Measurements from ENCODE around the gene PDZD7. TPM values are rescaled to one million over a fixed set of nuclear protein-coding genes. Genes with fewer than 3 reads are reported as not detected.

Gene PDZD7
- polyA plus RNA-seq, 1 donor from 2014 or later: 1.5 TPM

DNA sequence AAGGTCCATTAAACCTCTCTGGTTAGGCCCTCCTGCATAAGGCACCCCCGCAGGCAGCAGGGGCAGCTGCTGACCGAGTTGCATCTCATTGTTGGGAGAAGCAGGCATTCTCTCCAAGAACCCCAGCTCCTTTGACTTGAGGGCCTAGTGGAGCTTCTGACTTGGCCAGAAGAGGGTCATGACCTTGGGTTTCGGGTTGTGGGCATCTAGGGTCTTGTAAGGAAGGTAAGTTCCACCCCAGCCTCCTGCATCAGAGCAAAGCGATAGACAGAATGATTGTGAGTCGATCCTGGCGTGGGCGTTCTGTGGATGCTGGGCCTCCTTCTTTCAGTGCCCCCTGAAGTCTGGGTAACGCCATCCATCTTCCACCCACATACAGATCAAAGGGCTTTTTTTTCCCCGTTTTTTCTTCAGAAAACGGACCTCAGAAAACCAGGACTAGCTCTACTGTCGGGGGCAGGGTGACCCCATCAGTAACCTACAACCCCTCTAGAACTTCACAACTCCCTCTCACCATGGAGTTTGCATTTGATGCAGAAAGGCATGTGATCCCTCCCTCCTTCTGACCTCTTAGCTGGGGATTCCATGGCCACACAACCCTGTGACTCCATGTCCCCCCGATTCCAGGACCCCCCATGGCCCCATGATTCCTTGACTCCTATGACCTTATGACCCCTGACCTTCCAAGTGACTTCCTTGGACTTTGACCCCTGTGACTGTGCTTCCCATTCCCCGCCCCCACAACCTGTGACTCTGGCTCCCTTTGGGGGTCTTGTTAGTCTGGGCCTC, 58.6 kb downstream of the PDZD7 start:
- Histone ChIP-seq H3K27ac (ENCODE audit: low read length) (no peak overlapping the region), H3K9ac (ENCODE audit: low read length) (no peak overlapping the region), H4K20me1 (ENCODE audit: insufficient read depth) (no peaks in the 10 kb centered on the region), H3K27me3 (ENCODE audit: insufficient read depth, low read depth, low read length) (no peaks in the 10 kb centered on the region), H3K36me3 (ENCODE audit: insufficient read depth, low read length) (no peaks in the 10 kb centered on the region), H3F3A (ENCODE audit: insufficient read depth, low read length, poor library complexity, severe bottlenecking) (no peaks in the 10 kb centered on the region), H3K9me3 (ENCODE audit: low read length) (no peaks in the 10 kb centered on the region), H3K9me2 (ENCODE audit: insufficient read depth, low read length) (no peaks in the 10 kb centered on the region), H3K4me2 (ENCODE audit: low read length) (no peak overlapping the region), H3K4me3 (ENCODE audit: low read length) (no peak overlapping the region), H3K79me2 (replicated peaks; ENCODE audit: insufficient read depth, low read length) (no peaks in the 10 kb centered on the region), H2AFZ (ENCODE audit: low read depth, low read length) (no peak overlapping the region)
- no peak for TF ChIP-seq EP300 (conservative IDR thresholded peaks at IDR 0.05; ENCODE audit: poor library complexity, severe bottlenecking)
- TF ChIP-seq TAF1 (IDR thresholded peaks at IDR 0.05; ENCODE audit: low read depth): no peak
- TF ChIP-seq SMC3 (conservative IDR thresholded peaks at IDR 0.05; ENCODE audit: poor library complexity): no peak
- TF ChIP-seq EZH2 (IDR thresholded peaks at IDR 0.05; ENCODE audit: borderline replicate concordance, insufficient read depth, low read length, poor library complexity, severe bottlenecking): no peak
- no peak for TF ChIP-seq POLR2AphosphoS5 (IDR thresholded peaks at IDR 0.05)
- TF ChIP-seq MXI1 (conservative IDR thresholded peaks at IDR 0.05; ENCODE audit: poor library complexity, severe bottlenecking): no peak
- TF ChIP-seq RAD21 (conservative IDR thresholded peaks at IDR 0.05): no peak
- TF ChIP-seq, protein P1, sequence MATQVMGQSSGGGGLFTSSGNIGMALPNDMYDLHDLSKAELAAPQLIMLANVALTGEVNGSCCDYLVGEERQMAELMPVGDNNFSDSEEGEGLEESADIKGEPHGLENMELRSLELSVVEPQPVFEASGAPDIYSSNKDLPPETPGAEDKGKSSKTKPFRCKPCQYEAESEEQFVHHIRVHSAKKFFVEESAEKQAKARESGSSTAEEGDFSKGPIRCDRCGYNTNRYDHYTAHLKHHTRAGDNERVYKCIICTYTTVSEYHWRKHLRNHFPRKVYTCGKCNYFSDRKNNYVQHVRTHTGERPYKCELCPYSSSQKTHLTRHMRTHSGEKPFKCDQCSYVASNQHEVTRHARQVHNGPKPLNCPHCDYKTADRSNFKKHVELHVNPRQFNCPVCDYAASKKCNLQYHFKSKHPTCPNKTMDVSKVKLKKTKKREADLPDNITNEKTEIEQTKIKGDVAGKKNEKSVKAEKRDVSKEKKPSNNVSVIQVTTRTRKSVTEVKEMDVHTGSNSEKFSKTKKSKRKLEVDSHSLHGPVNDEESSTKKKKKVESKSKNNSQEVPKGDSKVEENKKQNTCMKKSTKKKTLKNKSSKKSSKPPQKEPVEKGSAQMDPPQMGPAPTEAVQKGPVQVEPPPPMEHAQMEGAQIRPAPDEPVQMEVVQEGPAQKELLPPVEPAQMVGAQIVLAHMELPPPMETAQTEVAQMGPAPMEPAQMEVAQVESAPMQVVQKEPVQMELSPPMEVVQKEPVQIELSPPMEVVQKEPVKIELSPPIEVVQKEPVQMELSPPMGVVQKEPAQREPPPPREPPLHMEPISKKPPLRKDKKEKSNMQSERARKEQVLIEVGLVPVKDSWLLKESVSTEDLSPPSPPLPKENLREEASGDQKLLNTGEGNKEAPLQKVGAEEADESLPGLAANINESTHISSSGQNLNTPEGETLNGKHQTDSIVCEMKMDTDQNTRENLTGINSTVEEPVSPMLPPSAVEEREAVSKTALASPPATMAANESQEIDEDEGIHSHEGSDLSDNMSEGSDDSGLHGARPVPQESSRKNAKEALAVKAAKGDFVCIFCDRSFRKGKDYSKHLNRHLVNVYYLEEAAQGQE (IDR thresholded peaks at IDR 0.05; ENCODE audit: borderline replicate concordance): no peak
- TF ChIP-seq, protein P2, sequence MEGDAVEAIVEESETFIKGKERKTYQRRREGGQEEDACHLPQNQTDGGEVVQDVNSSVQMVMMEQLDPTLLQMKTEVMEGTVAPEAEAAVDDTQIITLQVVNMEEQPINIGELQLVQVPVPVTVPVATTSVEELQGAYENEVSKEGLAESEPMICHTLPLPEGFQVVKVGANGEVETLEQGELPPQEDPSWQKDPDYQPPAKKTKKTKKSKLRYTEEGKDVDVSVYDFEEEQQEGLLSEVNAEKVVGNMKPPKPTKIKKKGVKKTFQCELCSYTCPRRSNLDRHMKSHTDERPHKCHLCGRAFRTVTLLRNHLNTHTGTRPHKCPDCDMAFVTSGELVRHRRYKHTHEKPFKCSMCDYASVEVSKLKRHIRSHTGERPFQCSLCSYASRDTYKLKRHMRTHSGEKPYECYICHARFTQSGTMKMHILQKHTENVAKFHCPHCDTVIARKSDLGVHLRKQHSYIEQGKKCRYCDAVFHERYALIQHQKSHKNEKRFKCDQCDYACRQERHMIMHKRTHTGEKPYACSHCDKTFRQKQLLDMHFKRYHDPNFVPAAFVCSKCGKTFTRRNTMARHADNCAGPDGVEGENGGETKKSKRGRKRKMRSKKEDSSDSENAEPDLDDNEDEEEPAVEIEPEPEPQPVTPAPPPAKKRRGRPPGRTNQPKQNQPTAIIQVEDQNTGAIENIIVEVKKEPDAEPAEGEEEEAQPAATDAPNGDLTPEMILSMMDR (IDR thresholded peaks at IDR 0.05; ENCODE audit: poor library complexity, severe bottlenecking): no peak

DNA sequence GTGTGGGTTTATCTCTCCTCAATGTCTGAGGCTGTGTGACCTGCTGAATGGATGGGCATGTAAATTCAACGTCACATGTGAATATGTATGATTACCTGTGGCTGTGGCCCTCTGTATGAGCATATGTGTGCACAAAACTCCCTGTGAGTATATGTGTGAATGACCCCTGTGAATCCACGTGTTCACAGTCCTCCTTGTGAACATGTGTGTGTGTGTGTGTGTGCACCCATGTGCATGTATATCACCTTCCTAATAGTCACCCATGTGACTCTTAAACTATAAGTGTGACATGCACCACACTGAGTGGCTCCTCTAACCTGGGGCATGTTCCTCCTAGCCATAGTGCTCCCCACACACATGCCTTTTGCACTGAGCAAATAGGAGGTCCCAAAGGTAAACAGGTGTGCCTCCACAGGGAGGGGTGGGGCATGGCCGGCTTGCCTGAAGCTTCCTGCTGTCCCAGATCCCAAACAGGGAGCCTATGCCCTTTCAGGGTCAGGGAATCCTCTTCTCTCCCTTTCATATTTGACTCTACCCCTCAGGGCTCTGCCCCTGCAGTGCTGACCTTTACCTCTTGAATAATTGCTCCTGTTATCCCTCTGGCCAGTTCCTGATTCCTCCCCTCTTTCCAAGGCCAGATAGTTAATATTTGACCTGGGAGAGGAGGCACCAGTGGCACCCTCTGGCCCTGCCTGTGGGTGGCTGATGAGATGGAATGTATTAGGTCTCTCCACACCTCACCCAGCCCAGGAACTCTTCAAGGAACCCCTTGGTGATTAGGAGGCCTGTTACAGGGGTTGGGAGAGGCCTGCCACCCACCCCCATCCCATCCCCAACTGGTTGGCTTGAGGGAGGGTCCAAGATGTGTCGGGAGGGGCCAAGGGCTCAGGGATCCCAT, 59.8 kb downstream of the PDZD7 start:
- Histone ChIP-seq H3K4me3 (ENCODE audit: low read length) (no peak overlapping the region), H3K9me2 (ENCODE audit: insufficient read depth, low read length) (no peaks in the 10 kb centered on the region), H3K9ac (ENCODE audit: low read length) (no peak overlapping the region), H2AFZ (ENCODE audit: low read depth, low read length) (no peak overlapping the region), H3F3A (ENCODE audit: insufficient read depth, low read length, poor library complexity, severe bottlenecking) (no peaks in the 10 kb centered on the region), H3K4me2 (ENCODE audit: low read length) (no peak overlapping the region), H3K36me3 (ENCODE audit: insufficient read depth, low read length) (no peaks in the 10 kb centered on the region), H3K27ac (ENCODE audit: low read length) (no peak overlapping the region), H3K27me3 (ENCODE audit: insufficient read depth, low read depth, low read length) (no peaks in the 10 kb centered on the region), H3K9me3 (ENCODE audit: low read length) (no peaks in the 10 kb centered on the region), H3K79me2 (replicated peaks; ENCODE audit: insufficient read depth, low read length) (no peaks in the 10 kb centered on the region), H4K20me1 (ENCODE audit: insufficient read depth) (no peaks in the 10 kb centered on the region)
- TF ChIP-seq TAF1 (IDR thresholded peaks at IDR 0.05; ENCODE audit: low read depth): no peak
- TF ChIP-seq EZH2 (IDR thresholded peaks at IDR 0.05; ENCODE audit: borderline replicate concordance, insufficient read depth, low read length, poor library complexity, severe bottlenecking): no peak
- TF ChIP-seq EP300 (conservative IDR thresholded peaks at IDR 0.05; ENCODE audit: poor library complexity, severe bottlenecking): no peak
- no peak for TF ChIP-seq POLR2AphosphoS5 (IDR thresholded peaks at IDR 0.05)
- TF ChIP-seq RAD21 (conservative IDR thresholded peaks at IDR 0.05): no peak
- TF ChIP-seq, protein P2 (IDR thresholded peaks at IDR 0.05; ENCODE audit: poor library complexity, severe bottlenecking): no peak
- TF ChIP-seq SMC3 (conservative IDR thresholded peaks at IDR 0.05; ENCODE audit: poor library complexity): no peak
- TF ChIP-seq MXI1 (conservative IDR thresholded peaks at IDR 0.05; ENCODE audit: poor library complexity, severe bottlenecking): no peak
- TF ChIP-seq, protein P1 (IDR thresholded peaks at IDR 0.05; ENCODE audit: borderline replicate concordance): no peak

Data from neural cell (in vitro differentiated cells).